ENCODE data around the gene NELL2.

Gene NELL2

DNA sequence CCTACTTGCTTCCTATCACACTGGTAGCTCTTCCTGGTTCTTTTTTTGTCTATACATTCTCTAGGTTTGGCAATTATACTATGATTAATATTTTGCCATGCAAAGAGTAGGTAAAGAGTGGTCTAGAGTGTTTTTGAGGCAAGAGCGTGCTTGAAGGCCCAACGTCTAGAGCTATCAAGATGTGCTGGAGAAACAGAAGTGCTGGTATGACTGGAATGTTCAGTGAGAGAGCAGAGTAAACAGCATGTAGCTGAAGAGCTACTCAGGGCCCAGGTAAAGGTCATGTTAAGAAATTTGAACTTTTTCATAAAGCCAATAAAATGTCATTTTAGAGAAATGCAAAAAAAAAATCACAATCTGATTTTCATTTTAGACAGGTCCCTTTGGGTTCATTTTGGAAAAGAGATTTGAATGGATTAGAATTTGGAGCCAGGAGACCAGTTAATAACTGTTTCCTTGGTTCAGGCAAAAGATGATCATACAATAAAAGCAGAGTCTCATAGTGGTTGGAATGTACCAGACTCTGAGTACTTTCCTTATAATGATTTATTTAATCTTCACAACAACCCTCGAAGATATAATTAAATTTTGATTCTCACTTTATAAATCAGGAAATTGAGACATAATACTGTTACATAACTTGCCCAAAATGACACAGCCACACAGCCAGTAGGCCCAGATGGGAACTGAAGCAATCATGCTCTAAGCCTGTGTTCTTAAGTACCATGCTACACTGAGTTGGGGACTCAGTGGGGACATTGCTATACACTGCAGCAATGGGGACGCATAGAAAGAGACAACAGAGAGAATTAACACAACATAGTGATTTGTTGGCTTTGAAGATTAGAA, 350.1 kb downstream of the NELL2 start:
- DNase-seq = no peak

DNA sequence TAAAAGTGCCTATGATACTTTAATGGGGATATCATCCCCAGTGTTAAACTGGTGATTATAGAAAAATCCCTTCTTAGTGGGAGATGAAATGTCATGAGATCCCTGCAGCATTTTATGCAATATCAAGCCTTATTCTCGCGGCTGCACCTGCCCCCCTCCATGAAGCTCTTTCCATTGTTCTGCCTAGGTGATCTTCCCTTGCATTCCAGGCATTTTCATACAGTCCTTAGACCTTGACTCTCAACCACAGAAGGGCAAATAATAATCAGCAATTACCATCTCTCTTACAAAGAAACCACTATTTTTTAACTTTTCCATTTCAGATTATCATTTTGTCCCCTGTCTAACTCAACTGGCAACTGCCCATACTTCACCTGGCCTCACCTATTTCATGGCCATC, 352.3 kb downstream of the NELL2 start:
- DNase-seq = no peak

DNA sequence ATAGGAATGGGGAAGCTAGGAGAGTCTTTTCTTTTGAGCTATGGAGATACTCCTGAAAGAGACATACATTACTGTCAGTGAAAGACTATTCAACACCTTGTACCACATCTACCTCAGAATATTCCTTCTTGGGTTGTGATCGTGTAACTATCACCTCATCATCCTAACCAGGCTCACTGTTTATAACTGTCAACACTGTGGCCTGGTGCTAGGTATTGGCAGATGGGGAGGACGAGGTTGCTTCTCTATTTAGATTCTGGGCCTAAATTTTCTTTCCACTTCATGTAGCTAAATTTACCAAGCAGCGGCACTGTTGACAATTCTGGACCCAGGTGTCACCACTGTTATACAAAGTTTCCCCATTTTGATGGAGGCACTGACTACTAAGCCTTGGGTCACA, 354.4 kb downstream of the NELL2 start:
- DNase-seq = no peak

GRCh38 chr12:44519931-44520330, 356.2 kb downstream of the NELL2 start:
- peak; percentile 10 for DNase-seq

GRCh38 chr12:44511289-44511688, 364.8 kb downstream of the NELL2 start:
- DNase-seq = no peak

GRCh38 chr12:44510510-44510909, 365.6 kb downstream of the NELL2 start:
- no peak for DNase-seq

- no peak for DNase-seq
Observed at GRCh38 chr12:44510076-44510475, 366.0 kb downstream of the NELL2 start.

- DNase-seq = no peak
Observed at GRCh38 chr12:44509471-44509870, 366.6 kb downstream of the NELL2 start.

DNA sequence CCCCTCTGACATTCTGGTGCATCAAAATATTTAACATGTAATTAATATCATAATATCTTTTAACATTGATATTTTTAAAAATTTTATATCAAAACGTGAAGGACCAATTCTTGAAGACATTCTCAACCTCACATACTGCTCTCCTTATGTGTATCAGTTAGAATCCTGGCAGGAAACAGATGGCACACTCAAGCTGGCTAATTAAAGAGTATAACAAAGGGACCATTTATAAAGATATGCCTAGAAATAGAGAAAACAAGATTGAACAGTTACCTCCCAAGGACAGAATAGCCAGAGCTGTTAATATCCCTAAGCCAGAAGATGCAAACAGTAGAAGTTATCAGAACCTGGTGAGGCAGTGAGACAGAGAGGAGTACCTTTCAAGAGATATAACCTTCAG, 368.7 kb downstream of the NELL2 start:
- DNase-seq = peak; percentile 54

DNA sequence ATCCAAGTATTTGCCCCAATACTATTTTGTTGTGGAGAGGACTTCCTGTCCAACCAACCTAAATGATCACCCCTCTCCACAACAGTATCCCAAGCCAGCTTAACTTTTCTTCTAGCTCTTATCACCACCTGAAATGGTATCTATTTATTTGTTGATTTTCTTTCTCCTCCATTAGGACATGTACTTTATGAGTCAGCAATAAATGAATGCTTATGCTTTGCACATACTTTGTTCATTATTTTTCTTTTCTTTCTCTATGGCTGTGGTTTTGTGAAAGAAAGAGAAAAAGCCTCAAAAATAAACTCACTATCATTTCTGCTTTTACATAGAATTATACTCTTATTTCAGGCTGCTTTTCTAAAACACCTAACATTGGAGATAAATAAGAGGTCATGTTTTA, 371.3 kb downstream of the NELL2 start:
- no peak for DNase-seq

DNA sequence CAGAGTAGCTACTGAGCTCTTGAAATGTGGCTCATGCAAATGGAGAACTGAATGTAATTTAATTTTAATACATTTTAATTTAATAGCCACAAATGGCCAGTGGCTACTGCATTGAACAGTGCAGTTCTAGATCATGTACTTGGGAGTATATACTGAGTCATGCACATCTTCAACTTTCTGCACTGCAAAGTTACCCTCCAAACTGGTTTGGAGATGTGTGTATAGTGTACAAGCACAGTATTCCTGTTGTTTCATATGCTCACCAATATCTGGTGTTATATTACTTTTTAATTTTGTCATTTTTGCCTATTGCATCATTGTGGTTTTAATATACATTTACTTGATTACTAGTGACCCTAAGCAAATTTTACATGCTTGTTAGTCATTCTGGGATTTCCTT, 372.8 kb downstream of the NELL2 start:
- no peak for DNase-seq

DNA sequence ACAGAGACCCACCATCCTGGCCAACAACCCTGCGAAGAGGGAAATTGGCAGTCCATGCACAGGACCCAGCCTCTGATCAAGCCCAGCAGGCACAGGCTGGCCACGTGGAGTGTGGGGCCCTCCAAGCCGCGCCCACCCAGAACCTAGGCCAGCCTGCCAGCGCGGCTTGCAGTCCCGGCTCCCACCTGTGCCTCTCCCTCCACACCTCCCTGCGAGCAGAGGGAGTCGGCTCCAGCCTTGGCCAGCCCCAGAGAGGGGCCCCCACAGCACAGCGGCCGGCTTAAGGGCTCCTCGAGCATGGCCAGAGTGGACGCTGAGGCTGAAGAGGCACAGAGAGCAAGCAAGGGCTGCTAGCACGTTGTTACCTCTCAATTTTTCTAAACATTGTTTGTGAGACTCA, 373.4 kb downstream of the NELL2 start:
- no peak for DNase-seq

DNA sequence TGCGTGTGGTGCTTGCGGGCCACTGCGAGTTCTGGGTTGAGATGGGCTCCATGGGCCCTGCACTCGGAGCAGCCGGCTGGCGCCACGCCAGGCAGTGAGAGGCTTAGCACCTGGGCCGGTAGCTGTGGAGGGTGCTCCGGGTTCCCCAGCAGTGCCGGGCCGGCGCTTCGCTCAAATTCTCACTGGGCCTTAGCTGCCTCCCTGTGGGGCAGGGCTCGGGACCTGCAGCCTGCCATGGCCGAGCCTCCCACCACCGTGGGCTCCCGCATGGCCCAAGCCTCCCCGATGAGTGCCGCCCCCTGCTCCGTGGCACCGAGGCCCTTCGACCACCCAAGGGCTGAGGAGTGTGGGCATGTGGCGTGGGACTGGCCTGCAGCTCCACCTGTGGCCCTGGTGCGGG, 375.7 kb downstream of the NELL2 start:
- no peak for DNase-seq

GRCh38 chr12:44497044-44497443, 379.1 kb downstream of the NELL2 start:
- no peak for DNase-seq

- no peak for DNase-seq
Observed at GRCh38 chr12:44490181-44490580, 385.9 kb downstream of the NELL2 start.

DNA sequence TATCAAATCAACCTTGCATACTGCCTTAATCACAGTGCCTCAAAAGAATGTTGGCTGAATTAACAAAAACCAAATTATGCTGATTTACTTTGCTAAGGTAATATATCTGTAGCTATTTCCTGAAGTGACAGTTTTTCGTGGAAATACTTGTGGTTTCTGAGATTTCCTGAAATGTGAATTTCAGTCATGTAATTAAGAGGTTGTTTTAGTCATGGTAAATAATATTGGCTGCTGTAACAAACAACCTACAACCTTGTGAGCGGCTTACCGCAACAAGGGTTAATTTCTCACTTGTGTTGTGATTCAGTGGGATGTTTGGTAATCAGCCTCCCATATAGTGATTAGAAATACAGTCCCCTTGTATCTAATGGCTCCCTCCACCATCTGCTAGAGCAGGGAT, 387.9 kb downstream of the NELL2 start:
- no peak for DNase-seq

- DNase-seq = no peak
Observed at GRCh38 chr12:44484862-44485261, 391.3 kb downstream of the NELL2 start.

DNA sequence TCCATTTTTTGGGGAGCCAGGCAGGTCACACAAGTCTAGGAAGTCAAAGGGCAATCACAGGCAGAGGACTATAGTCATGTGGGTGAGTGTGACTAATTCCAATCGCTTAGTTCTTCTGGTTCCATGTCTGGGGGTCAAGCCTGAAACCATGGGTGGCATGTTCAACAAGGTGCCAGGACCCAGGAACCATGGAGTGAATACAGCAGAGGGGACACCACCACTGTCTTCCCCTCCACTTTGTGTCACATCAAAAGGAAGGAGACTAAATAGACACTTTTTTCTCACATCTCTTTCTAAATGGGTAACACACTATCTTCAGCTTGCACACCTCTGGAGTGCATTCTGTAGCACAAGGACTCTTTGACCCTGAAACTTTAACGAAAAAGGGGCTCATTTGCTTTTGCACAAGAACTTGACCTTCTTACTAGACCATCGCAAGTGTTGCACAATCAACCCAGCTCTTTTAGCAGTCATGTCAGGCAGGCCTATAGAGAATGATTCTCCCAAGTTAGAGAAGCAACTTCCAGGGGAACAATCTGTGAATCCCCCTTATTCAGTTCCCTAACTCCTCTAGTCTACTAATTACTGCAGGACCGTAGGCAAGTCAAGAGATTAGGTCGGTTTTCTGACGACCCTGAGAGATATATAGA, 398.7 kb downstream of the NELL2 start:
- no peak for DNase-seq

DNA sequence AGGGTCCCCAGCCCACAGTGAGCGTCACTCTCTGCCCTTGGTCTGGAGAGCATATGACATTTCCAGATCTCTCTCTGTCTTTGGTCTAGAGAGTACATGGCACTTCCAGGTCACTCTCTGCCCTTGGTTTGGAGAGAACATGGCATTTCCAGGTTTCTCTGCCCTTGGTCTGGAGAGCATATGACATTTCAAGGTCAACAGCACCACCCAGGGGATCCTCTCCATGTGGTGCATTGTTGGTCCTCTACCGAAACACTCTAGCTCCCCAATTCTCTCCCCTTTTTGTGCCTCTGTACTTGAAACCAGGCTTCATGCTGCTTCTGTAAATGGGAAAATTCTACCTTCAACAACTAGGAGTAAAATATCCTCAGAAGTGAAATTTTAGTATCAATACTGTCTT, 399.4 kb downstream of the NELL2 start:
- no peak for DNase-seq

GRCh38 chr12:44465139-44465538, 411.0 kb downstream of the NELL2 start:
- DNase-seq = no peak

- DNase-seq = no peak
Observed at GRCh38 chr12:44464180-44464579, 411.9 kb downstream of the NELL2 start.

- no peak for DNase-seq
Observed at GRCh38 chr12:44462729-44463128, 413.4 kb downstream of the NELL2 start.

DNA sequence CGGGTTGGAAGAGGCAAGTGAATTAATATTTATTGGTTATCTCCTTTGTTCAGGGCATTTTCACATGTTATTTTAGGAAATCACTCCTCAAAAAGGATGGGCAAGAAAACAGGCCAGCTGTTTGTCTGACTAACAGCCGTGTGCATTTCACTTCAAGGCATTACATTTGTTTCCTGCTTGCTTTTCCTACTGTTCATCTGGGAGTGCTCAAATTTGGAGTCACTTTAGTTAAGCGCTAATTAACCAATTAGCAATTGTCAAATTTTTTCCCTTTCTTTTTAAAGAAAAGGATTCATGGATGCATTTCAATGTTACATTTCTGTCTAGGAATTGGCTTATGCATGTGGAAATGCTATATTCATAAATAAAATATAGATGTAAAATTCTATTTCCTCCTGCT, 415.9 kb downstream of the NELL2 start:
- DNase-seq = no peak

- DNase-seq = peak; percentile 86
Observed at GRCh38 chr12:44459569-44459968, 416.5 kb downstream of the NELL2 start.
